Fibroblast of skin of left quadriceps (primary cell): ENCODE data around the gene MYBL2.
A peak's percentile ranks its signal among the peaks of the same experiment; 100 is the strongest.

Experiments used
- DNase-seq, 2 experiments: peaks; one replicate each; pipeline ENCODE4 v3.0.0-alpha.2; 2013; ENCODE audit warnings: low read depth in 2 of 2

MYBL2 gene

DNA sequence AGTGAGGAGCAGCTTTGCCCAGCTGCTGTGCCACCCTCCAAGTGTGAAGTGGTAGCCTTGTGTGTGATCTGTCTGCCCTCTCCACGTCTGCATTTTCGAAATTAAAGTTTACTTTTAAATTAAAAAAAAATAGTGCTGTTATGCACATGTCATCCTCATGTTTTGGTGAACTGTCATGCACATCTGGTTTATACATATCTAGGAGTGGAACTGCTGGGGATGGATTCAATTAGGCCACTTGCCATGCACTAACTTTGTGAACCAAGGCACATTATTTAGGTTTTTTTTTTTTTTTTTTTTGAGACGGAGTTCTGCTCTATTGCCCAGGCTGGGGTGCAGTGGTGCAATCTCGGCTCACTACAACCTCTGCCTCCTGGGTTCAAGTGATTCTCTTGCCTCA, 56.3 kb downstream of the MYBL2 start:
- peak; percentile 27 to 35 for DNase-seq

DNA sequence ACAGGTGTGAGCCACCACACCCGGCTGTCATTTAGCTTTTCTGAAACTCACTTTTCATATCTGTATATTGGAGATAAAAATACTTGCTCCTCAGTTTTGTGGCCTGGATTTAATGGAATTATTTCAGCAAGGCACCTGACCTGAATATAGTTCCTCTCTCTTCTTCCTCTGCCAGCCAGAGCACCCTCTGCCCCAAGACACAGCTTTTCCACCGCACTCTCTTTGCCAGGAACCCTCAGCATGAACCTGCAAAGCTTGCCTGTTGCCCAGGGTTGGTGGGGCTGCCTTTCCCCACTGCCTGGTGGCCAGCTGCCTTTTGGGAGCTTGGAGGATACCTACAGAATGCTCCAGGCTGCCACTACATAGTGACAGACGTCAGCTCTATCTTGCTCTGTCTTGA, 56.8 kb downstream of the MYBL2 start:
- DNase-seq: no peak

DNA sequence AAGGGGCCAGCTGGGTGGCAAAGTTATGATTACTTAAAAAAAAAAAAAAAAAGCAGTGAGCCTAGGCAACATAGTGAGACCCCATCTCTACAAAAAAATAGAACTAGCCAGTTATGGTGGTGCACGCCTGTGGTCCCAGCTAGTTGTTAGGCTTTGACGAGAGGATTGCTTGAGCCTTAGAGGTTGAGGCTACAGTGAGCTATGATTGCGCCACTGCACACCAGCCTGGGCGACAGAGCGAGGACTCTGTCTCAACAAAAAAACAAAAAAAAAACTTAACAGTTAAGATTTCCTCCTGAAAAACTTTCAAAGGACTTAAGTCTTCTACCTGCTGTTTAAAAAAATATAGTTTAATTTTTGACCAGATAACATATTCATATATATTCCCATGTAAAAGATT, 57.5 kb downstream of the MYBL2 start:
- DNase-seq: no peak

DNA sequence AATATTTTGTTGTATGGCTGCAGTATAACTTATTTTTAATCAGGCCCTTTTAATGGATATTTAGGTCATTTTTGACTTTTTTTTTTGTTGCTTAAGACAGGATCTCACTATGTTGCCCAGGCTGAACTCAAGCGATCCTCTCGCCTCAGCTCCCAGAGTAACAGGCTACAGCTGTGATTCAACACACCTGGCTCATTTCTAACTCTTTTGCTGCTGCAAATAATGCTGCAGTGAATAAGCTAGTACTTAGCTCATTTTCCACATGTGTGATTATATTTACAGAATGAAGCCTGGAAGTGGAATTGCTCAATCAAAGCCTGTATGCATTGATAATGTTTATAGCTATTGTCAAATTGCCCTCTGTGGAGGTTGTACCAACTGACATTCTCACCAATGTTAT, 58.8 kb downstream of the MYBL2 start:
- DNase-seq: no peak

DNA sequence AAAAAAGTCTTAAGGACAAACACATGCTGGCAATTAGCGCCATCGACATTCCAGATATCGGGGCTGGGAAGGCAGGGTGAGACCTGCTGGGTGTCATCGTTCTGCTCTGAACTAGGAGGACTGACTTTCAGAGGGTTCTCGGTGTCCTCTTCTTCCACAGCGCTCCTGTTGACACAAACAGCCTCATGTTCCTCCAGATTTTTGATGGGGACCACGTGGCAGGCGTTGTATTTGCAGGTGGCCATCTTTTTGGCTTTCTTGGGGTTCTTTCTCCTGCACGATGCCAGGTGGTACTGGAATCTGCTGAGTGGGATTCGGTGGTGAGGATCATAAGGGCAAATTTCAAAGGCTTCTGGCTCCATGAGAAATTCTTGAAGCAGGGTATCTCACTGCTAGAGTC, 59.4 kb downstream of the MYBL2 start:
- DNase-seq: no peak

DNA sequence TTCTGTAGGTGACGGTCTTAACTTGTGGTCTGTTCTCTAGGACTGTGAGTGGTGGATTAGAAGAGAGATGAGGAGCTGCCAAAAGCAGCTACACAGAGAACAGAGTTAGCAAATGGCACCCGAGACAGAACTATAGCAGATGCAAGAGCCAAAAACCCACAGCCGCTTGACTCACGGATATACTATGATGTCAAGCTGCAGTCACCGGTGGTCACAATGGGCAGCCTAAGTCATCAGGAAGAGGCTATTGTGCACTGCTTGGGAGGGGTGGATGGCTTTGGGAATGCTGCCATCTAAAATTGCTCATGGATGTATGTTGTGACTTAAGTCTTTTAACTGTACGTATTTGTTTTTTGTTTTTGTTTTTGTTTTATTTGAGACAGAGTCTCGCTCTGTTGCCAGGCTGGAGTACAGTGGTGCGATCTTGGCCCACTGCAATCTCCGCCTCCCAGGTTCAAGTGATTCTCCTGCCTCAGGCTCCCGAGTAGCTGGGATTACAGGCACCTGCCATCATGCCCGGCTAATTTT, 60.0 kb downstream of the MYBL2 start, which contains the start of gene GTSF1L:
GTSF1L (minus strand) TSS at position 192 of the 528 bp plus-strand sequence. CDS start 308 bp downstream, outside the sequence.
- DNase-seq: no peak

DNA sequence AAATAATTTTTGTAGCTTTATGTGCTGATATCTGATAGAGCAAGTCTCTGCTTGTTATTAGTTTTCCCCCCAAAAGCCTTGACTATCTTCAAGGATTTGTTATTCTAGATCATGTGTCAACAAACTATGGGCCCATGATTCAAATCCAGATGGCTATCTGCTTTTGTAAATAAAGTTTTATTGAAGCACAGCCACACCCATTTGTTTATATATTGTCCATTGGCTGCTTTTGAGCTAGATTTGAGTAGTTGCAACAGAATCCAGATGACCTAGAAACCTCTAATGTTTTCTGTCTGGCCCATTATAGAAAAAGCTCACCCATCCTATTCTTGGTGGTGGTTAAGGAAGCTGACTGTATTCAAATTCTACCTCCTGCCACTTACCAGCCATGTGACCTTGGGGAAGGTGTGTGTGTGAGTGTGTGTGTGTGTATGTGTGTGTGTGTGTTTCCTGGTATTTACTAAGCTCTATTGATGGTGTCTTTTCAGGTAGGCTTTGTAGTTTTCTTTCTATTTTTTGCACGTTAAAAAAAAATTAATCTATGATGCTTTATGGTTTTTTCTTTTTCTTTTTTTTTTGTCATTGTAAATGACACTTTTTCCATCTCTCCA, 61.2 kb downstream of the MYBL2 start:
- no peak for DNase-seq

DNA sequence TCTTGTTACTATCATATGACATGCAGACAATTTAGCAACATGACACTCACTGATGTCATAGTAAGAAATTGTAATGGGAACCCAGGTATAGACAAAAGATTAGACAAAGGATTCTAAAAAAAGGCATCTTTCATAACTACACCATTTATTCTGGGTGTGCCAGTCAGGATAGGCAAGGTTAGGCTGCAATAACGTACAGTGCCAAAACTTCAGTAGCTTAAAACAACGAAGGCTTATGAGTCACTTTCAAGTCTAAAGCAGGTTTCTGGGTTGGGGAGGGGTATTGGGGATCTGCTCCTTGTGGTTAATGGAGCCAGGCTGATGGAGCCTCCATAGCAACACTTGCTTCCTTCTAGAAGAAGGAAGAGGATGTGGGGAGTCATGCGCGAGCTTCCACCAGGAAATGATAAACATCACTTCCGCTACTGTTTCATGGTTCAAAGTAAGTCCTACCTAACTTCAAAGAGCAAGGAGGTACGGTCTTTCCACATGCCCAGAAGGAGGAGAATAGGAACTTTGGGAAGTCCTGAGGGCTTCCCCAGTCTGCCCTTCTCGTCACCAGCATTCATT, 61.9 kb downstream of the MYBL2 start:
- no peak for DNase-seq

DNA sequence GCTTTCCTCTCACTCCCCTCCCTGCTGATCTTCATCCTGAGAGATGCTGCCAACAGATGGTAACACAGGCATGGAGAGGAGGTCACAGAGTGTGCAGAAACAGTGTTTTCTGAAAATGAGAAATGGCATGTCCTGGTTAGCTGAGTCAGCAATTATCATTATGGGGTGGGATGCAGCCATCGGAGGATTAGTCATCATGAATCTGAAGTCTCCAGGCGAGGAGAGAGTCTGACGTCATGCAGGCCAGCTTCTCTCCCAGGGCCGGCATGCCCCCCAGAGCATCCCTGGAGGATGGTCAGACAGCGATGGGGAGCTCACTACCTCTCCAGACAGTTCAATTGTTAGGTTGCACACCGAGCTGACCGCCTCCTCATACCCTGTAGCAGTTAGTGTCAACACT, 64.6 kb downstream of the MYBL2 start:
- DNase-seq: peak; percentile 52 to 53

DNA sequence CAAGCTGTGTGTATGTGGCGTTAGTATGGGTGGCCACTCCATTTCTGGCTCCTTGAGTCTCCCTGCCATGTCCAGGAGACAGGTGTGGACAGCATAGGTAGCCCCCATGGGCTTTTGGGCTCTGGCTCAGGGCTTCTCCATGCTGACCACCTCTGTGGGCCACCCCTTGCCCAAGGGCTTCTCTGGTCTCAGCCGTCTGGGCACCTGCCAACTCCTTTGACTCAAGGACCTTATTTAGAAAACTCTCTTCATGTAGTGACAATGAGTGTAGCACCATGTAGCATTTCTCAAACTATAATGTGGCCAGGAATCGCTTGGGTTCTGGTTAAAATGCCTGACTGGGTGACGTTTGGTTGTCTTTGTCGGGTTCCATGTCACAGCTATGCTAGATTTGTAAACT, 65.0 kb downstream of the MYBL2 start:
- no peak for DNase-seq

DNA sequence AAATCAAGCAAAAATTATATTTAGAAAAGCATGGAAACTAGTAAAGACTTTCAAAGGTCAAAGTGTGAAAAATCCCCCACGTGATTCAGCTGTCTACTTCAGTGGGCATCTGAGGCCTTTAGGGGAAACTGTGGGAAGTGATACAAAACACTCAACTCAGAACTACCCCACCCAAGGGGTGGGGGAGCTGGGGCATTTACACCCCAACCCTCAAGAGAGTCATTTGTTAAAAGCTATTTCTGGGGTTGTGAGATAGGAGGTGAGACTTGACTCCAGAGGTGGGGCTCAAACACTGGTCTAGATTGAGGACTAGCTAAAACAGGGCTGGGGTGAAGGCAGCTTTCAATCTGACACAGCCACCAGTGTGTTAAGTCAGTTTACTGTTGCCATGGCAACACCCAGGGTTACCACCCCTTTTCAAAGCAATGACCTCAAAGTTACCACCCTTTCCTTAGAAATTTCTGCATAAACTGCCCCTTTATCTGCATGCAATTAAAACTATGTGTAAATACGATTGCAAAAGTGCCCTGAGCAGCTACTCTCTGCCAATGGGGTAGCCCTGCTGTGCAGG, 69.8 kb downstream of the MYBL2 start:
- no peak for DNase-seq

DNA sequence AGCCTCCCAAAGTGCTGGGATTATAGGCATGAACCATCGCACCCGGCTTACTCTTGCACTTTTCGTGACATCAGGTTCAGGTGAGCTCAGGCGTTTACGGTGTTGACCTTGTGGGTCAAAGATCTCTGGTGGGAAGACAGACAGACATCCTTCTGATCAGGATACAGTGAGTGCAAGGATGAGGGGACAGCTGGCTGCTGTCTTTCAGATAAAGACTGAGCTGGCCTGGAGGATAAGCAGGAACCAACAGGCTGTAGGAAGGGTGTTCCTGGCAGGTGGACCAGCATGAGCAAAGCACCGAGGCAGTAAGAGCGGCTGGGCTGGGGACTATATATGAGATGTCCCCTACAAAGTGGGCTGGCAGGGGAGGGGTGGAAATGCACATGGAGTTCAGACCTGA, 71.0 kb downstream of the MYBL2 start:
- DNase-seq: no peak

DNA sequence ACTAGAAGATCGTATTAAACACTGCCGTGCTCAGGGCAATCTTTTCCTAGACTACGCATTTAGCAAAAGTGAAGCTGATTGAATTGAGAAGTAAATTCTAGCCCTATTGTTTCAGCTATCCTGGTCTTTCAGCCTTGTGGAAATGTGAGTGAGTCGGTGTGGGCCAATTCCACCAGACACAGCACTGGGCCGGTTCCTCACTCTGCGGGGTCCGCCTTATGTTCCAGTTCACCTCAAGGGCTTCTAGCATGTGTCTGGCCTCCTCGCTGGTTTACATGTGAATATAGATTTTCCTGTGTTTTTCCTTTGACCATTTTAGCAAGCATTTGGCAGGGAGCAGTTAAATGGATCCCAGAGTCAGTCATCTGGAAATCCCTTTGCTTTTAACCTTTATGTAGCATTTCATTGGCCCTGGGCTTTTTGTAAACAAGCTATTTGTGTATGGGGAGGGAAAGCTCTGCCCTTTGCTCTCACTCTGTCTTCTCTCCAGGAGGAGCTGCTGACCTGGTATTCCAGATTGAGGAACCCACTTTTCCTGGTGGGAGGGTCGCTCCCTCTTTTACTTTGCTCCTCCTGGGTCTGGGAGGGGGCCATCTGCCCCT, 72.3 kb downstream of the MYBL2 start:
- no peak for DNase-seq

DNA sequence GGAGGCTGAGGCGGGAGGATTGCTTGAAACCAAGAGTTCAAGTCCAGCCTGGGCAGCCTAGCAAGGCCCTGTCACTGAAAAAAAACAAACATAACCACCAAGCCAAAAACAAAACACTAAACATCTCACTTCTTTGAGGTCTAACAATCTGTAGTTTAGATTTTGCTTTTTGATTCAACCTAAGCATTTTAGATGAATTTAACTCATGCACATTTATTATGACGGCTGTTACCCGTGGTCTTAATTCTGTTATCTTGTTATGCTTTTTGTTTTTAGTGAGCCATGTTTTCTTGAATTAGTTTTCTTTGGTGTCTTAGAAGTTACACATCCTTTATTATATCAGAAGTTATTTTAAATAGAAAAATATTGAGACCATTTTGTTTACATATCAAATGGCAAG, 73.7 kb downstream of the MYBL2 start:
- no peak for DNase-seq

DNA sequence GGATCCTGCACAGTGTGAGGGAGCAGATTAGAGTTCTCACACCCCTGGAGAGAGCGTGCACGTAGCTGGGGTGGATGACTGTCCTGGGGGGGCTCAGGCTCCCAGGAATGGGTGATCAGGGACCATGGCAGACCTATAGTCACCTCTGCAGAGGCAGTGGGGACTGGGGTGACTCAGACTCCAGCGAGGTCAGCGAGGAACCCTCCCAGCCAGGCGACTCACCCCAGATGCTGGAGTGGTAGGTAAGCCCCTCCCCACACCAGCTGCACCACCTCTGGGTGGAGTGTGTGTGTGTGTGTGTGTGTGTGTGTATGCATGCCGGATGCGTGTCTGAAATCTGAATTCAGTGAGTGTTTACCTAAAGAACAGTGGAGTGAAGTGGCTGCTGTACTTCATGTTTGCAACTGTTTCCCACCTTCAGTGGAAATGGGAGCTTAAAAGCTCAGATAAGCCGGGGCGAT, 77.3 kb downstream of the MYBL2 start:
- DNase-seq: no peak

DNA sequence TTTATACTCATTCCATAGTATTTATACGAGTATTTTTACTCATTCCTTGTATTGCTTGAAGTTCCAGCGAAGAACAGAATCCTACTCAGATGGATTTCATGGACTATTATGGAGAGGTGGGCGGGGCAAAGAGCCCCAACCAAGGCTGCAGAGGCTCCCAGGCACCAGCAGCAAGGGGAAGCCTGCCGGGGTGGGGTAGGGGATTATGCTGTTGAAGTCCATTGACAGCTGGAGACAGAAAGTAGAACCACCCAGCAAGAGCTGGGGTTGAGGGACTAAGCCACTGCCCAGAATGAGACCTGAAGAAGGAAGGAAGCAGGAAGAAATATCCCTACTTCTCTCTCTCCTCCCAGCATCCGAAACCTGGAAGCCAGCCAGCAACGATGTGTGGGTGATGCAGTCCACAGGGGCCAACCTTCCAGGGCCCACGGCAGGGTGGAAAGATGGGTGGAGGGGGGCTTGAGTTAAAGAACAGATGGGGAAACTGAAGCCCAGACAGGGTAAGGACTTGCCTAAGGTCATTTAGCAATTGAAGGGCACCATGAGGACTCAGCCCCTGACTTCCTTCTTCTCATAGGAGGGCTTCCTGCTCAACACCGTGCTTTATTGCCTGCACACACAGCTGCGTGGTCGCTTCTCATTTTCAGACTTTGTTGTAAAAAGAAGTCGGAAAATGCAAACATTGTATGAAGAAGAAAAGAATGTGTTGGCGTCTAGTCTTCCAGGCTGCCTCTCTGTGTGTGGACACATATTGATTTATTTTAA, 78.2 kb downstream of the MYBL2 start:
- DNase-seq: no peak

DNA sequence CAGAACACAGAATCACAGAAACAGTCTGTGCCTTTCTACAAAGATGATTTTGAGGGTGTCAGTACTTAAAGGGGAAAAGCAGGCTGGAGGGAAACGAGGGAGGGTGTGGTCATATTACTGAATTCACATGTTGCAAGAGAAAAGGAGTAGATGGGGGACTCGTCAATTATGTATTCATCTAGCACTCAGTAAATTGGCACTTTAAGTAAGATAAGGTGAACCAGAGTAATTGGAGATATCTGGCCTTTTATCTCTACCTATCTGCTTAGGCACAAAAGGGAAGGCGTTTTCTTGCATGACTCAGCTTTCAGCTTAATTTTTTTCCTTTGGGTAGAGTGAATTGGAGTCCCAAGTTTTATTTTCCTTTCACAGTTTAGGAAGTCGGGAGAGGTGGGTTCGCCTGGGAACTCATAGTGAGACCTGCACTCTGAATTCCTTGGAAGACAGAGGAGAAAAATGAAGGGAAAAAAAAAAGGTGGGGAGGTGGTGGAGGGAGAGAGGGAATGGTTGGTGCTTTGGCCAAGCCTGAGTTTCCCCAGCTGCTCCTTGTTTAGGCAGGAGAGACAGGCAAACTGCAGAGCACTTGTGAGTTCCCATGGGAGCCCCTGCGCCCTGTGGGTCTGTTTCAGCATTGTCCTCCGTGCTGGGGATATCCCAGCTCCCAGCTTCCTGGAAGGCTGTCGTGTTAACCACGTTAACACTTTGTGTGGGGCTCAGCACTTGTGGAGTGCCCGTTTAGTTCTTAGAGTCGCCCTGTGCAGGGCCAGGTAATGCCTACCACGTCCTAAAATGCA, 79.6 kb downstream of the MYBL2 start:
- no peak for DNase-seq

DNA sequence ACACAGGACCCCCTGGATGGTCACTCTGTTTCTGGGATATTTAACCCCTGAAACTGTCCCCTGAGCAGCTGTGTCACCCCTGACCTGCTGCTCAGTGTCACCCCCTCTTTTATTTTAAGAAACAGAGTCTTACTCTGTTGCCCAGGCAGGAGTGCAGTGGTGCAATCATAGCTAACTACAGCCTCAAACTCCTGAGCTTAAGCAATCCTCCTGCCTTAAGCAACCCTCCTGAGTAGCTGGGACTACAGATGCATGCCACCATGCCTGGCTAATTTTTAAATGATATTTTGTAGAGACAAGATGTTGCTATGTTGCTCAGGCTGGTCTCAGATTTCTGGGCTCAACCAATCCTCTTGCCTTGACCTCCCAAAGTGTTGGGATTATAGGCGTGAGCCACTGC, 81.4 kb downstream of the MYBL2 start:
- no peak for DNase-seq

DNA sequence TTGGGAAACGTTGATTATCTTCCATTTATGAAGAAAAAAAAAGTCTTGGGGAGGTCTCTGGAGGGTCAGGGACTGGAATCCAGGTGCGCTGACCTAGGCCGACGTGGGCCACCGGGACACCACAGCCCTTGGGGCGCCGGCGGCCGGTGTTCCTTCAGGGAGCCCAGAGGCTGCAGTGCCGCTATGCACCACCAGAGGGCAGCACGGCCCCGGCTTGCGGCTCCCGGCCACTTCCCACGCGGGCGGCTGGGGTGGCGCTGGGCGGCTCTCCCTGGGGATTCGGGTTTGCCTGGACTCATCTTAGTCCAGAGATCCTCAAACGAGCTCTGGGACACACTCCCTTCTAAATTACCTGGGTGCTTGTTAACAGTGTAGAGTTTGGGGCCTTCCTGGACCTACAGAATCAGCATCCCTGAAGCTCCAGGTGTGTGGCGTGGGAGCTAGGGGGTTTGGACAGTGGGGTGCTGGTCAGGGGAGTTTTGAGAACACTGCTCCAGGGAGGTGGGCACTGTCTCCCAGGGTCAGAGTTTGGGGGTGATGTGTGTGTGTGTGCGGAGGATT, 82.9 kb downstream of the MYBL2 start:
- DNase-seq: no peak

DNA sequence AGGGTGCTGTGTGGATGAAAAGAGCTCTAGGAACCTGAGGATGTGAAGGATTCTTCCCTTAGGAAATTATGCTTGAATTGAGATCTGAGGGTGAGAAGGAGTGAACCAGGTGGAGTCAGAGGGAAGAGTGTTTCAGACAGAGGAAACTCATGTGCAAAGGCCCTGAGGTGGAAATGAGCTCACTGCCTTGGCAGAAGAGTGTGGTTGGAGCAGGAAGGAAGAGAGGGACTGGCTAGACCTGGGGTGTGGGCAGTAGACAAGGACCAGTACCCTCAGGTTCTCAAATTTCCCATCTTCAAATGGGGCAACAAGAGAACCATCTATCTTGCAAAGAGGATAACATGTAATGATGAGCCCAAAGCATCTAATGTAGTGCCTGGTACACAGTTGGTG, 83.9 kb downstream of the MYBL2 start:
- DNase-seq: no peak
